Smooth muscle cell (in vitro differentiated cells): ENCODE results near the gene VCX3B. TPM values are rescaled to one million over a fixed set of nuclear protein-coding genes. Genes with fewer than 3 reads are reported as not detected.

Experiments
- DNase-seq: peaks from one replicate; lab custom pipeline; 2025; ENCODE audit not compliant: unreplicated experiment; lab: John Stamatoyannopoulos, UW
- H2AFZ ChIP-seq: fragments of 200-600 bp; sonication (generic); 2 replicates; pipeline ENCODE4 v1.6.0; 2016; ENCODE audit warnings: antibody characterized with exemption, low read depth, mild to moderate bottlenecking
- H3F3A ChIP-seq: fragments of 200-600 bp; sonication (generic); 2 replicates; pipeline ENCODE4 v1.6.0; 2017; ENCODE audit warnings: antibody characterized with exemption, low read depth
- H3K27ac ChIP-seq: fragments of 200-600 bp; sonication (generic); 2 replicates; pipeline ENCODE4 v1.5.1; 2016; ENCODE audit warnings: low read depth, mild to moderate bottlenecking
- H3K27me3 ChIP-seq: fragments of 200-600 bp; sonication (generic); 2 replicates; pipeline ENCODE4 v1.6.1; 2016; ENCODE audit warnings: low read depth, mild to moderate bottlenecking
- H3K36me3 ChIP-seq: fragments of 200-600 bp; sonication (generic); 2 replicates; pipeline ENCODE4 v1.5.1; 2016; ENCODE audit warnings: low read depth
- H3K4me1 ChIP-seq: fragments of 200-600 bp; sonication (generic); 2 replicates; pipeline ENCODE4 v1.5.1; 2016; ENCODE audit warnings: low read depth
- H3K4me2 ChIP-seq: fragments of 200-600 bp; sonication (generic); 2 replicates; pipeline ENCODE4 v1.6.0; 2016; ENCODE audit warnings: mild to moderate bottlenecking
- H3K4me3 ChIP-seq: fragments of 200-600 bp; sonication (generic); 2 replicates; pipeline ENCODE4 v1.5.1; 2016; ENCODE audit warnings: mild to moderate bottlenecking
- H3K79me2 ChIP-seq: fragments of 200-600 bp; sonication (generic); 2 replicates; pipeline ENCODE4 v1.6.0; 2016; ENCODE audit warnings: low read depth, mild to moderate bottlenecking
- H3K9ac ChIP-seq: fragments of 200-600 bp; sonication (generic); 2 replicates; pipeline ENCODE4 v1.6.0; 2016; ENCODE audit warnings: low read depth
- H3K9me3 ChIP-seq: fragments of 200-600 bp; sonication (generic); replicated peaks from 2 replicates; pipeline ENCODE4 v1.5.1; 2016; ENCODE audit warnings: low read depth
- H4K20me1 ChIP-seq: fragments of 200-600 bp; sonication (generic); 2 replicates; pipeline ENCODE4 v1.6.0; 2016; ENCODE audit warnings: low read depth
- WGBS: methylation state at CpG from one replicate; pipeline ENCODE4 v1.1.7; 2016; ENCODE audit warnings: low lambda C conversion rate; 5-methylcytosine and 5-hydroxymethylcytosine counted together
- polyA plus RNA-seq: library from polyadenylated mRNA; unstranded; fragments of >200 nt; fragmentation: Nextera tagmentation; extraction: Ambion mirVana; gene quantifications from 2 replicates; pipeline ENCODE4 v1.2.1, GENCODE V29; 2016
- total RNA-seq: library from RNA; depleted of rRNA; stranded (reverse); fragments of >200 nt; gene quantifications from 2 replicates; pipeline ENCODE4 v1.2.3, GENCODE V29; 2014
- TF ChIP-seq, protein P1 (sequence below): fragments of 200-600 bp; sonication (generic); IDR thresholded peaks from 2 replicates; pipeline ENCODE4 v1.5.1; 2017; ENCODE audit warnings: borderline replicate concordance, mild to moderate bottlenecking, antibody characterized with exemption; ENCODE audit not compliant: insufficient read depth, poor library complexity, severe bottlenecking

Gene VCX3B
- total and polyA plus RNA-seq, 2 experiments from 2014 or later: 0.63 to 0.91 TPM

DNA sequence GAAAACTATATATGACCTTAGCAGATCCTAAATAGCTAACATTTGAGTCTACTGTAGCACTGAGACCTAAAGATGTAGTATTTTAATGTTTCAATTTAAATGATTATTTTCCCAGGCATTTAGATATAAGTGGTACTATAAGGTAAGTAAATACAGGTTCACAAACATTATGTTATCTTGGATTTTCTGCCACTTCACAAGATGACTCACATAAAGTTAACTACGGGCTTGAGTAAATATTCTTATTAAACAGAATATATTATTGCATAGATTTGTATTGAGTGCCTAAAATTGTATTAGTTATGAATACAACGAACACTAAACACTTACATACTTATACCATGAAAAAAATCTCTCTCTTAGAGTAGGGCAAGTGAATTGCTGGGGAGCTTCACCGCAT is 34.2 kb upstream of the VCX3B start:
- TF ChIP-seq, protein P1, sequence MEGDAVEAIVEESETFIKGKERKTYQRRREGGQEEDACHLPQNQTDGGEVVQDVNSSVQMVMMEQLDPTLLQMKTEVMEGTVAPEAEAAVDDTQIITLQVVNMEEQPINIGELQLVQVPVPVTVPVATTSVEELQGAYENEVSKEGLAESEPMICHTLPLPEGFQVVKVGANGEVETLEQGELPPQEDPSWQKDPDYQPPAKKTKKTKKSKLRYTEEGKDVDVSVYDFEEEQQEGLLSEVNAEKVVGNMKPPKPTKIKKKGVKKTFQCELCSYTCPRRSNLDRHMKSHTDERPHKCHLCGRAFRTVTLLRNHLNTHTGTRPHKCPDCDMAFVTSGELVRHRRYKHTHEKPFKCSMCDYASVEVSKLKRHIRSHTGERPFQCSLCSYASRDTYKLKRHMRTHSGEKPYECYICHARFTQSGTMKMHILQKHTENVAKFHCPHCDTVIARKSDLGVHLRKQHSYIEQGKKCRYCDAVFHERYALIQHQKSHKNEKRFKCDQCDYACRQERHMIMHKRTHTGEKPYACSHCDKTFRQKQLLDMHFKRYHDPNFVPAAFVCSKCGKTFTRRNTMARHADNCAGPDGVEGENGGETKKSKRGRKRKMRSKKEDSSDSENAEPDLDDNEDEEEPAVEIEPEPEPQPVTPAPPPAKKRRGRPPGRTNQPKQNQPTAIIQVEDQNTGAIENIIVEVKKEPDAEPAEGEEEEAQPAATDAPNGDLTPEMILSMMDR: no peak
- no peak overlapping the region for H3K27ac ChIP-seq
- H3K4me1 ChIP-seq: no peaks in the 10 kb centered on the region
- no peaks in the 10 kb centered on the region for H3K27me3 ChIP-seq
- H4K20me1 ChIP-seq: no peaks in the 10 kb centered on the region
- DNase-seq: no peak
- H3K36me3 ChIP-seq: no peaks in the 10 kb centered on the region
- no peaks in the 10 kb centered on the region for H3K9me3 ChIP-seq
- no peak overlapping the region for H3K4me2 ChIP-seq
- H3K79me2 ChIP-seq: no peaks in the 10 kb centered on the region
- 86% methylated on average over 3 of the region's 3 CpGs for WGBS
- H3F3A ChIP-seq: no peaks in the 10 kb centered on the region
- H3K4me3 ChIP-seq: no peak overlapping the region
- H2AFZ ChIP-seq: no peak overlapping the region
- no peak overlapping the region for H3K9ac ChIP-seq

DNA sequence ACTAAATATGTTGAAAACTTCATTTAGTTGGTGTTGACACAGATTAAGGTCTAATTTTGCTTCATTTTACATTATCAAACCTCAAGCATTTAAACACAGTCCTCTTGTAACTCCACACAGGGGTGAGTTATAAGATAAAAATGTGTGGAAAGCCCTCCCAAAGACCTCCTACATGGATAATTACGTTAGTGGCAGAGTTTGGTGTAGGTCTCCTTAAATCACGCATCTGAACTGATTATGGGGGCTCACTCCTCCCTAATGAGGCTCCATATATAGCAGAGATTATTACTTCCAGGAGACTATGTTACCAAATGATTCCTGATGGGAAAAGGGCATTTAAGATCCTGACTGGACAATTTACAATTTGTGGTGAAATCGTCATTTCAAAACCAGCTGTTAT is 32.2 kb upstream of the VCX3B start:
- H3K4me3 ChIP-seq: no peak overlapping the region
- H3K4me1 ChIP-seq: no peaks in the 10 kb centered on the region
- no peaks in the 10 kb centered on the region for H4K20me1 ChIP-seq
- H3K9ac ChIP-seq: no peak overlapping the region
- H3K79me2 ChIP-seq: no peaks in the 10 kb centered on the region
- no peak overlapping the region for H3K27ac ChIP-seq
- no peaks in the 10 kb centered on the region for H3K36me3 ChIP-seq
- no peak overlapping the region for H2AFZ ChIP-seq
- no peak for DNase-seq
- H3K9me3 ChIP-seq: no peaks in the 10 kb centered on the region
- TF ChIP-seq, protein P1: no peak
- no peaks in the 10 kb centered on the region for H3K27me3 ChIP-seq
- no peak overlapping the region for H3K4me2 ChIP-seq
- H3F3A ChIP-seq: no peaks in the 10 kb centered on the region
- 59% methylated on average over 3 of the region's 3 CpGs for WGBS

DNA sequence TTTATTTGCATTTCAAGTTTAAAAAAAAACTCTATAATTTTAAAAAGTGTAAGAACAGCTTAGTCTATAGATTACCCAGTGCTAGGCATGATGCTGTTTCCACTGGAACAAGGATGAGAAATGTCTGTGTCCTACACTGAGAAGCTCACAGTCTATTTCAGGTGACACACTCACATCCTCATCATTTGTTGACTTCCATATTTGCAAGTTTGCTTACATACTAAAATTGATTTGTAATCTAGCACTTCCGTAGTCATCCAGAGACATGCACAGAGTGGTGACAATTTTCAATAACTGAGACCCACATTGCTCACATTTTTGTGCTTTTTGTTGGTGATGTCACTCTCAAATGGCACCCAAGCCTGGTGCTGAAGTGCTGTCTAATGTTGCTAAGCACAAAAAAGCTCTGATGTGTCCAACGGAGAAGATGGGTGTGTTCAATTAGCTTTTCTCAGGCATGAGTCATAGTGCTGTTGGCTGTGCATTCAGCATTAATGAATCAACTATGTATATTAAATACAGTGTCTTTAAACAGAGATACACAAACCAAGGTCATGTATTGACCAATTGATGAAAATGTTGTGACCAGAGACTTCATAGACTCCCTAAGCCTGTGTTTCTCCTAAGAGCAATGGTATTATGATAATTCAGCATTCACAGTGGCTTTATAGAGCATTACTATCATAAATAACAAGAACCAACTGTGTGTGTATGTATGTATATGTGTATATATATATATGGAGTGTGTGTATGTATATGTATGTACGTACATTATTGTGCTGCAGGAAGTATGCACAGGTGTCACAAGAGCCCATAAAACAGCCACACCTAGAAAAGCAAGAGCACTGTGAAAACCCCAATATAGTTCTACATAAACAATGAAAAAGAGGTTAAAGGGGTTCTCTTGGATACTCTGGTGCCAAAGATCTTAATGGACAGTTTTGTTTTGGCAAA is 31.2 kb upstream of the VCX3B start:
- Histone ChIP-seq H3K79me2 (no peaks in the 10 kb centered on the region), H4K20me1 (no peaks in the 10 kb centered on the region), H3K36me3 (no peaks in the 10 kb centered on the region), H3K4me2 (no peak overlapping the region), H3K27me3 (no peaks in the 10 kb centered on the region), H2AFZ (no peak overlapping the region), H3K9me3 (no peaks in the 10 kb centered on the region), H3F3A (no peaks in the 10 kb centered on the region), H3K27ac (no peak overlapping the region), H3K4me3 (no peak overlapping the region), H3K4me1 (no peaks in the 10 kb centered on the region), H3K9ac (no peak overlapping the region)
- no peak for DNase-seq
- 67% methylated on average over 3 of the region's 3 CpGs for WGBS
- TF ChIP-seq, protein P1: no peak
